Tibial nerve (tissue), 4 donors: ENCODE results near the gene GBX1. TPM values are rescaled to one million over a fixed set of nuclear protein-coding genes. Genes with fewer than 3 reads are reported as not detected.

Source experiments
- DNase-seq, 2 donors: peaks; one replicate each; pipeline ENCODE4 v3.0.0-alpha.2; 2019; ENCODE audit warnings: low spot score in 2 of 2
- H3K27ac ChIP-seq, 4 donors: fragments of 200-600 bp; sonication (generic) in 3 of 4; one replicate each; pipeline ENCODE4 v1.5.1; 2017 to 2019; ENCODE audit warnings: mild to moderate bottlenecking in 1 of 4
- H3K27me3 ChIP-seq, 2 donors: fragments of 200-600 bp; sonication (generic) in 1 of 2; one replicate each; pipeline versions ENCODE4 v1.5.1 to v1.6.0; 2017 to 2019
- H3K36me3 ChIP-seq, 3 donors: fragments of 200-600 bp; sonication (generic); one replicate each; pipeline ENCODE4 v1.5.1; 2018 to 2019
- H3K4me1 ChIP-seq, 4 donors: fragments of 200-600 bp; sonication (generic) in 3 of 4; one replicate each; pipeline ENCODE4 v1.5.1; 2017 to 2019
- H3K4me3 ChIP-seq, 4 donors: fragments of 200-600 bp; sonication (generic) in 3 of 4; one replicate each; pipeline ENCODE4 v1.5.1; 2017 to 2019; ENCODE audit warnings: mild to moderate bottlenecking in 1 of 4, moderate library complexity in 1 of 4
- H3K9me3 ChIP-seq, 4 donors: fragments of 200-600 bp; sonication (generic) in 3 of 4; one replicate each; pipeline ENCODE4 v1.5.1; 2017 to 2019
- CTCF ChIP-seq, 5 experiments: fragments of 200-600 bp in 3 of 5; fragments of 450-650 bp in 2 of 5; sonication (generic) in 3 of 5; IDR thresholded peaks; one replicate each; pipeline ENCODE4 v1.5.1; 2016 to 2019; ENCODE audit warnings: antibody characterized with exemption in 5 of 5, mild to moderate bottlenecking in 3 of 5, moderate library complexity in 2 of 5
- EP300 ChIP-seq, 2 donors: sonication (generic); formaldehyde crosslinking; IDR thresholded peaks; one replicate each; pipeline ENCODE4 v1.6.1; 2017; ENCODE audit warnings: antibody characterized with exemption in 2 of 2, mild to moderate bottlenecking in 1 of 2
- POLR2A ChIP-seq, 2 donors: fragments of 450-650 bp; IDR thresholded peaks; one replicate each; pipeline ENCODE4 v1.6.1; 2017; ENCODE audit warnings: antibody characterized with exemption in 2 of 2, mild to moderate bottlenecking in 2 of 2, moderate library complexity in 2 of 2
- WGBS, 2 donors: methylation state at CpG; one replicate each; pipeline ENCODE4 v1.1.5; 2018; 5-methylcytosine and 5-hydroxymethylcytosine counted together
- total RNA-seq, 4 donors: library from RNA; depleted of rRNA; stranded (reverse); fragments of >200 nt; gene quantifications; one replicate each; pipeline ENCODE4 v1.1.0, GENCODE V29; 2016

GBX1 gene
- total RNA-seq, 4 donors from 2014 or later = not detected

- 61 to 66% methylated on average over 9 of the region's 9 CpGs for WGBS, 2 donors
- peaks cover 0 to 10% of the 10 kb centered on the region in 2 donors for H3K27me3 ChIP-seq
- H3K9me3 ChIP-seq = no peaks in the 10 kb centered on the region
- no peaks in the 10 kb centered on the region for H3K4me1 ChIP-seq
- H3K4me3 ChIP-seq = no peak overlapping the region
- TF ChIP-seq CTCF (IDR thresholded peaks at IDR 0.05) (no peak), POLR2A (IDR thresholded peaks at IDR 0.05) (no peak), EP300 (IDR thresholded peaks at IDR 0.05) (no peak)
- DNase-seq = no peak
- no peak overlapping the region for H3K27ac ChIP-seq
- peaks cover 0 to 27% (median 0%) of the 10 kb centered on the region in 3 donors for H3K36me3 ChIP-seq
These were observed 39.4 kb upstream of the GBX1 start for GRCh38 chr7:151206914-151207313.

DNA sequence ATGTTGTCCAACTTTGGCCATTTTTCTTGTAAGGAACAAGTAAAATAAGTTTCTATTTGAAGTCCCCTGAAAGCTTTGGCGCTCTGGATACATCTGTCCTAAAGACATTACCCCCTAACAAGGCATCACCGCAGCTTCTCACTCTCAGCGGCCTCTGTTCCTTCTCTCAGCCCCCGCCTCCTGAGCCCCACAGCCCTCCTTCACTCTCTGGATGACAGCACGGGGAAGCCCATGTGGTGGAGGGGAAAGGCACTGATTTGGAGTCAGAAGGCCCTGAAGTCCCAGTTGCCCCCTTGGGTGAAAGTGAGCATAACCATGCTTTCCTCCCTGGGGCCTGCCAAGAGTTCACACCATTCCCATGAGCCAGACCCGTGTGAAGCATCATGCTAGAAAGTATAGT, 38.2 kb upstream of the GBX1 start:
- Histone ChIP-seq H3K36me3 (peaks cover 0 to 15% (median 0%) of the 10 kb centered on the region in 3 donors), H3K27ac (no peak overlapping the region), H3K4me1 (no peaks in the 10 kb centered on the region), H3K9me3 (no peaks in the 10 kb centered on the region), H3K4me3 (no peak overlapping the region), H3K27me3 (peaks cover 0 to 10% of the 10 kb centered on the region in 2 donors)
- no peak for TF ChIP-seq POLR2A (IDR thresholded peaks at IDR 0.05)
- TF ChIP-seq EP300 (IDR thresholded peaks at IDR 0.05) = no peak
- TF ChIP-seq CTCF (IDR thresholded peaks at IDR 0.05) = no peak
- DNase-seq = no peak
- 69 to 78% methylated on average over 6 of the region's 6 CpGs for WGBS, 2 donors

DNA sequence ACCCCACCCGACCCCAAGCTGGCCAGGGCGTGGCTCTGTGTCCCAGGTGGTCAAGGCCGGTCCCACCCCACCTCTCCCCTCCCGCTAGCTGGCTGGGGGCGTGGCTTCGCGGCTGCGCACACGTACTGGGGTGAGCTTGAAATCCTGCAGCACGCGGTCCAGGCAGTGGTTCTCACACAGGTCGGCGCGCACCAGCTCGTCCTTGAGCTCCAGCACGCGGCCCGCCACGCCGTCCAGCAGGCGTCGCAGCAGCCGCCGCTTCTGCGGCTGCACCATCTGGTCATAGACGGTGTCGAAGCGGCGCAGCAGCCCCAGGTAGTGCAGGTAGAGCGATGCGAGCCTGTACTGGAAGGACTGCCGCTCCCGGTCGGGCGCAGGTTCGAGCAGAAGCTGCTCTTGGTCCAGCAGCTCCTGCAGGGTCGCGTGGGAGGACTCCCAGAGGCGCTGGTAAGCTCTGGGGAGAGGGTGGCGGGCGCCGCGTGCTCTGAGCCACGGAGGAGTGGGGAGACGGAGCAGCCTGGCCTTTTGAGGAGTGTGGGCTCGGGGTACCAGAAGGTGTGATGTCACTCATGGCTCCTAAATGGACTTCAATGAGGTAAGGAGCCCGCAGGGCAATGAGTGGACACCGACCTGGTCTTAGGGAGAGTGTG, 37.0 kb upstream of the GBX1 start:
- Histone ChIP-seq H3K9me3 (no peaks in the 10 kb centered on the region), H3K4me1 (peaks cover 0 to 5% (median 1%) of the 10 kb centered on the region in 4 donors), H3K27ac (no peak overlapping the region), H3K27me3 (peaks cover 0 to 10% of the 10 kb centered on the region in 2 donors), H3K36me3 (peaks cover 0 to 3% (median 0%) of the 10 kb centered on the region in 3 donors), H3K4me3 (no peak overlapping the region)
- DNase-seq = no peak
- TF ChIP-seq POLR2A (IDR thresholded peaks at IDR 0.05) (no peak), EP300 (IDR thresholded peaks at IDR 0.05) (no peak), CTCF (IDR thresholded peaks at IDR 0.05) (no peak)
- WGBS, 2 donors = 59 to 79% methylated on average over 47 of the region's 48 CpGs

DNA sequence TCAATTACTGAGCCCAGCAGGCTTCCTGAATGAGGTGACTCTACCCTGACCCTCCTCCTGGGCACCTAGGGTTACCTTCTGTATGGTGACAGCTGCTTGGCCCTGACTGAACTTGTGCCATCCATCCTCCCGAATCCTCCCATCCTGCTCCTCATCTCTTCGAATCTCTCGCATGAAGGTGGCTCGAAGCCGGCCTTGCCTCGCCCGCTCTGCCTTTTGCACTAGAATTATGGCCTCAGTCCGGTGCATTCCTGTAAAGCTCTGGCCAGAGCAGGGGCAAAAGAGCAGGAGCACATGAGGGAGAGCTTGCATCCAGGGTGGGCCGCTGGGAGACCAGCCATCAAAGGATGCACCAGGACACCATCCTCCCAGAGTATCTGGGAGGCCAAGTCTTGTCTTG, 35.3 kb upstream of the GBX1 start:
- 87 to 94% methylated on average over 9 of the region's 9 CpGs for WGBS, 2 donors
- Histone ChIP-seq H3K27ac (no peak overlapping the region), H3K4me1 (peaks cover 0 to 10% (median 3%) of the 10 kb centered on the region in 4 donors), H3K27me3 (peaks cover 0 to 10% of the 10 kb centered on the region in 2 donors), H3K9me3 (no peaks in the 10 kb centered on the region), H3K4me3 (no peak overlapping the region), H3K36me3 (no peaks in the 10 kb centered on the region)
- TF ChIP-seq EP300 (IDR thresholded peaks at IDR 0.05) (no peak), CTCF (IDR thresholded peaks at IDR 0.05) (no peak), POLR2A (IDR thresholded peaks at IDR 0.05) (no peak)
- no peak for DNase-seq

DNA sequence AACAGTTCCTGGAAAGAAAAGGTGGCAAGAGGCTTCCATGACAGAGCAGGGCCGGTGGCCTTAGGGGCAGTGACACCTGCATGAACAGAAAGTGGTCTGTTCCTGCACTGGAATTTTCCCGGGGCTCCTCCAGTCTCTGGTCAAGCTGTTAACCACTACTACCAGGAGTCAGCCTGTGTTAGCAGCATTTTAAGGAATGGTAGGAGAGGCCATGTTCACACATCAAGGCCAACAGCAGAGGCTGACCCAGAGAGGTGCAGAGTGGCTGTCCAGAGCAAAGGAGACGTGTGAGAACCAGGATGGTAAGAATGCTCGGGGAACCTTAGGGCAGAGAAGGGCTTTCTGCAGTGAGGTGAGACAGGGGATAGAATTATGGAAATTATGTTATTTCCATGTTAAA, 34.3 kb upstream of the GBX1 start:
- TF ChIP-seq POLR2A (IDR thresholded peaks at IDR 0.05) (no peak), EP300 (IDR thresholded peaks at IDR 0.05) (no peak), CTCF (IDR thresholded peaks at IDR 0.05) (no peak)

More for the DNA sequence above, 34.3 kb upstream of the GBX1 start:
- H3K9me3 ChIP-seq = no peaks in the 10 kb centered on the region
- no peak overlapping the region for H3K4me3 ChIP-seq
- 78 to 81% methylated on average over 4 of the region's 4 CpGs for WGBS, 2 donors
- H3K4me1 ChIP-seq = peaks cover 0 to 10% (median 3%) of the 10 kb centered on the region in 4 donors
- no peak for DNase-seq
- H3K27ac ChIP-seq = no peak overlapping the region
- no peaks in the 10 kb centered on the region for H3K36me3 ChIP-seq
- H3K27me3 ChIP-seq = peaks cover 0 to 10% of the 10 kb centered on the region in 2 donors
